ENCODE results near the gene ADI1.

- no peak for TF ChIP-seq ATF3 (IDR thresholded peaks at IDR 0.05; ENCODE audit: insufficient read depth, low read depth, low read length)
- TF ChIP-seq POLR2AphosphoS5 (IDR thresholded peaks at IDR 0.05; ENCODE audit: low read depth, low read length) = no peak
- TF ChIP-seq CTCF (IDR thresholded peaks at IDR 0.05; ENCODE audit: control extremely low read depth in 1 of 3, insufficient read depth in 1 of 3, low read depth in 1 of 3, low read length in 3 of 3) = no peak
- no peak for TF ChIP-seq POLR2A (IDR thresholded peaks at IDR 0.05; ENCODE audit: control extremely low read depth in 1 of 2, low read depth in 2 of 2, low read length in 2 of 2)
- TF ChIP-seq MAFK (IDR thresholded peaks at IDR 0.05; ENCODE audit: low read depth, low read length) = no peak
- no peak for TF ChIP-seq YY1 (IDR thresholded peaks at IDR 0.05; ENCODE audit: low read depth, low read length)
- TF ChIP-seq EZH2 (IDR thresholded peaks at IDR 0.05; ENCODE audit: low read depth, low read length, severe bottlenecking) = no peak
- TF ChIP-seq EP300 (IDR thresholded peaks at IDR 0.05; ENCODE audit: borderline replicate concordance in 1 of 2, low read depth in 2 of 2, low read length in 2 of 2) = no peak
- TF ChIP-seq JUND (IDR thresholded peaks at IDR 0.05; ENCODE audit: low read length) = no peak
- TF ChIP-seq RAD21 (IDR thresholded peaks at IDR 0.05 in 1 of 2, conservative IDR thresholded peaks at IDR 0.05 in 1 of 2; ENCODE audit: low read depth in 2 of 2, low read length in 2 of 2) = no peak
- no peak for TF ChIP-seq TAF1 (IDR thresholded peaks at IDR 0.05; ENCODE audit: low read depth, low read length)
- no peak for TF ChIP-seq RFX5 (IDR thresholded peaks at IDR 0.05; ENCODE audit: borderline replicate concordance, low read depth, low read length)
- no peak for TF ChIP-seq SIX5 (IDR thresholded peaks at IDR 0.05; ENCODE audit: low read depth, low read length)
Observed at GRCh38 chr2:3543023-3543683, 23.8 kb upstream of the ADI1 start.

Data from H1 (cell line).